Measurements from ENCODE around the gene APLP1. TPM values are rescaled to one million over a fixed set of nuclear protein-coding genes. Genes with fewer than 3 reads are reported as not detected.

APLP1 gene
- total RNA-seq, 1 experiment from 2014 or later, result 15.5 TPM

- DNase-seq (ENCODE audit: low spot score) (no peak), ATAC-seq (no peak)
- CTCF ChIA-PET, result interaction anchor here (0.6 to 2.9 kb wide), 2 partner anchors 12 to 31 kb away, joined by 3 to 36 read pairs; no protein-coding TSS in a partner anchor
- POLR2A ChIA-PET, result no interaction called here
- Mint-ChIP-seq H3K27me3 (ENCODE audit: low read depth) (peaks cover 90% of the 10 kb centered on the region), H3K36me3 (no peaks in the 10 kb centered on the region), H3K4me1 (peaks cover 28% of the 10 kb centered on the region), H3K9me3 (no peaks in the 10 kb centered on the region), H3K27ac (no peak overlapping the region), H3K4me3 (no peak overlapping the region)
- TF ChIP-seq TP53 (CRISPR knock-in tag; IDR thresholded peaks at IDR 0.05) (no peak), PRRX2 (CRISPR knock-in tag; IDR thresholded peaks at IDR 0.05) (no peak), NR2C2 (CRISPR knock-in tag; IDR thresholded peaks at IDR 0.05) (no peak), ELF4 (CRISPR knock-in tag; IDR thresholded peaks at IDR 0.05; ENCODE audit: low read depth) (no peak), FOXK1 (CRISPR knock-in tag; IDR thresholded peaks at IDR 0.05) (no peak), JUN (CRISPR knock-in tag; IDR thresholded peaks at IDR 0.05) (no peak), SMAD3 (CRISPR knock-in tag; IDR thresholded peaks at IDR 0.05; ENCODE audit: borderline replicate concordance) (no peak), ZNF671 (CRISPR knock-in tag; IDR thresholded peaks at IDR 0.05) (no peak), GABPB1 (CRISPR knock-in tag; IDR thresholded peaks at IDR 0.05) (no peak), ZNF317 (CRISPR knock-in tag; IDR thresholded peaks at IDR 0.05; ENCODE audit: borderline replicate concordance, low read depth) (no peak)
- TF ChIP-seq, protein P1, sequence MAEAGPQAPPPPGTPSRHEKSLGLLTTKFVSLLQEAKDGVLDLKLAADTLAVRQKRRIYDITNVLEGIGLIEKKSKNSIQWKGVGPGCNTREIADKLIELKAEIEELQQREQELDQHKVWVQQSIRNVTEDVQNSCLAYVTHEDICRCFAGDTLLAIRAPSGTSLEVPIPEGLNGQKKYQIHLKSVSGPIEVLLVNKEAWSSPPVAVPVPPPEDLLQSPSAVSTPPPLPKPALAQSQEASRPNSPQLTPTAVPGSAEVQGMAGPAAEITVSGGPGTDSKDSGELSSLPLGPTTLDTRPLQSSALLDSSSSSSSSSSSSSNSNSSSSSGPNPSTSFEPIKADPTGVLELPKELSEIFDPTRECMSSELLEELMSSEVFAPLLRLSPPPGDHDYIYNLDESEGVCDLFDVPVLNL (CRISPR knock-in tag; IDR thresholded peaks at IDR 0.05; ENCODE audit: borderline replicate concordance, low read depth), result no peak
These were observed 19.4 kb upstream of the APLP1 start for GRCh38 chr19:35848919-35849505.

GRCh38 chr19:35851213-35852028, 17.0 kb upstream of the APLP1 start:
- ChIA-PET POLR2A (interaction anchor here (0.7 kb wide), 1 partner anchor 28 kb away, joined by 3 read pairs; no protein-coding TSS in a partner anchor), CTCF (interaction anchor here (0.5 to 2.9 kb wide), 19 partner anchors 9 to 203 kb away, joined by 3 to 36 read pairs (median 5); partner anchors contain the start of genes APLP1 and THAP8)
- Mint-ChIP-seq H3K9me3 (no peaks in the 10 kb centered on the region), H3K4me3 (peak overlapping the region; percentile 53), H3K4me1 (peaks cover 29% of the 10 kb centered on the region), H3K36me3 (no peaks in the 10 kb centered on the region), H3K27me3 (ENCODE audit: low read depth) (peaks cover 86% of the 10 kb centered on the region), H3K27ac (peak overlapping the region; percentile 36; the same call in 1 of the 2 replicates)
- DNase-seq (ENCODE audit: low spot score), result peak; percentile 84
- ATAC-seq, result peak; percentile 83
- TF ChIP-seq ZBTB21 (CRISPR knock-in tag; IDR thresholded peaks at IDR 0.05; ENCODE audit: borderline replicate concordance) (peak; percentile 93), FOXP1 (CRISPR knock-in tag; IDR thresholded peaks at IDR 0.05; ENCODE audit: borderline replicate concordance) (peak; percentile 30; the same call in 1 of the 2 replicates), MLX (CRISPR knock-in tag; IDR thresholded peaks at IDR 0.05) (no peak), CREM (CRISPR knock-in tag; IDR thresholded peaks at IDR 0.05) (peak; percentile 60; the same call in 1 of the 2 replicates)
- TF ChIP-seq, protein P2, sequence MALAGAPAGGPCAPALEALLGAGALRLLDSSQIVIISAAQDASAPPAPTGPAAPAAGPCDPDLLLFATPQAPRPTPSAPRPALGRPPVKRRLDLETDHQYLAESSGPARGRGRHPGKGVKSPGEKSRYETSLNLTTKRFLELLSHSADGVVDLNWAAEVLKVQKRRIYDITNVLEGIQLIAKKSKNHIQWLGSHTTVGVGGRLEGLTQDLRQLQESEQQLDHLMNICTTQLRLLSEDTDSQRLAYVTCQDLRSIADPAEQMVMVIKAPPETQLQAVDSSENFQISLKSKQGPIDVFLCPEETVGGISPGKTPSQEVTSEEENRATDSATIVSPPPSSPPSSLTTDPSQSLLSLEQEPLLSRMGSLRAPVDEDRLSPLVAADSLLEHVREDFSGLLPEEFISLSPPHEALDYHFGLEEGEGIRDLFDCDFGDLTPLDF (CRISPR knock-in tag; IDR thresholded peaks at IDR 0.05), result no peak
- TF ChIP-seq, protein P3, sequence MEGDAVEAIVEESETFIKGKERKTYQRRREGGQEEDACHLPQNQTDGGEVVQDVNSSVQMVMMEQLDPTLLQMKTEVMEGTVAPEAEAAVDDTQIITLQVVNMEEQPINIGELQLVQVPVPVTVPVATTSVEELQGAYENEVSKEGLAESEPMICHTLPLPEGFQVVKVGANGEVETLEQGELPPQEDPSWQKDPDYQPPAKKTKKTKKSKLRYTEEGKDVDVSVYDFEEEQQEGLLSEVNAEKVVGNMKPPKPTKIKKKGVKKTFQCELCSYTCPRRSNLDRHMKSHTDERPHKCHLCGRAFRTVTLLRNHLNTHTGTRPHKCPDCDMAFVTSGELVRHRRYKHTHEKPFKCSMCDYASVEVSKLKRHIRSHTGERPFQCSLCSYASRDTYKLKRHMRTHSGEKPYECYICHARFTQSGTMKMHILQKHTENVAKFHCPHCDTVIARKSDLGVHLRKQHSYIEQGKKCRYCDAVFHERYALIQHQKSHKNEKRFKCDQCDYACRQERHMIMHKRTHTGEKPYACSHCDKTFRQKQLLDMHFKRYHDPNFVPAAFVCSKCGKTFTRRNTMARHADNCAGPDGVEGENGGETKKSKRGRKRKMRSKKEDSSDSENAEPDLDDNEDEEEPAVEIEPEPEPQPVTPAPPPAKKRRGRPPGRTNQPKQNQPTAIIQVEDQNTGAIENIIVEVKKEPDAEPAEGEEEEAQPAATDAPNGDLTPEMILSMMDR (IDR thresholded peaks at IDR 0.05), result peak; percentile 46; the same call in 1 of the 2 replicates

All from WTC11 (cell line).